T-helper 2 cell (primary cell): Measurements from ENCODE around the gene ALDOB.

Source experiments
- DNase-seq, 5 experiments: peaks; one replicate each; pipeline versions ENCODE4 v3.0.0 to v3.0.0-alpha.2; 2012 to 2022

Gene ALDOB

GRCh38 chr9:101381833-101382342, 53.7 kb downstream of the ALDOB start:
- DNase-seq, result no peak

GRCh38 chr9:101381118-101381517, 54.5 kb downstream of the ALDOB start:
- DNase-seq, result no peak

- no peak for DNase-seq
Observed at GRCh38 chr9:101380295-101380694, 55.3 kb downstream of the ALDOB start.

GRCh38 chr9:101376111-101376848, 59.3 kb downstream of the ALDOB start:
- no peak for DNase-seq

GRCh38 chr9:101375546-101375945, 60.0 kb downstream of the ALDOB start:
- no peak for DNase-seq

GRCh38 chr9:101372327-101373118, 63.1 kb downstream of the ALDOB start:
- no peak for DNase-seq

GRCh38 chr9:101371813-101372212, 63.8 kb downstream of the ALDOB start:
- DNase-seq, result no peak
